Embryonic facial prominence (tissue), 1 donor: ENCODE data around the gene ECE1.
A peak's percentile ranks its signal among the peaks of the same experiment; 100 is the strongest.

Experiments used
- DNase-seq: peaks from one replicate; pipeline ENCODE4 v3.0.0-alpha.2; 2016; ENCODE audit errors: extremely low spot score

ECE1 gene

DNA sequence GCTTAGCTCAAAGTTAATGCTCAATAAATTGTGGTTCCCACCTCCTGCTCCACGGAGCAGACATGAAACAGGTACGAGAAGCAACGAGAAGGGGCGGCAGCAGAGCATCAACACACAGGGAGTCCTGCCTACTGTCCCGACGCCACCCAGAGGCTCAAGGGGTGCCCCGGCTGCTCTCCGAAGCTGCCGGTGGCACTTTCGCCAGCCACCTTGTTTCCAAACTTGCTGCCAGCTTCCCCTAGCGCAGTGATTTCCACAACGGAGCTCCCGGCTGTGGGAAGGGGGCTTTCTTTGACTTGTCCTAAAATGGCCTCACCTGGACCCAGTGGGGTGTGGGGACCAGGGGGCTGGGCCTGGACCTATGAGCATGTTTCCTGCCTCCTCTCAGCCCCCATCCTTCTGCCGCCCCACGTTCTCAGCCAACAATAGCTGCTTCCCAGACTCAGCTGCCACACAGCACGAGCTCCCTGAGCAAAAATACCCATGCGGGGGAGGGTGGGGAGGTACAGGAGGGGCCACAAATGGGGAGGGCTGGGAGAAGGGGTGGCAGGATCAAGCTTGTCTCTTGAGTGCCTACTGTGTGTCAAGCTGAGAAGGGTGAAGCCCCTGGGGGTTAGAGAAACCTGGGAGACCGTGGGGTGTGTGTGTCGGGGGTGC, 35.6 kb upstream of the ECE1 start:
- DNase-seq, result no peak

DNA sequence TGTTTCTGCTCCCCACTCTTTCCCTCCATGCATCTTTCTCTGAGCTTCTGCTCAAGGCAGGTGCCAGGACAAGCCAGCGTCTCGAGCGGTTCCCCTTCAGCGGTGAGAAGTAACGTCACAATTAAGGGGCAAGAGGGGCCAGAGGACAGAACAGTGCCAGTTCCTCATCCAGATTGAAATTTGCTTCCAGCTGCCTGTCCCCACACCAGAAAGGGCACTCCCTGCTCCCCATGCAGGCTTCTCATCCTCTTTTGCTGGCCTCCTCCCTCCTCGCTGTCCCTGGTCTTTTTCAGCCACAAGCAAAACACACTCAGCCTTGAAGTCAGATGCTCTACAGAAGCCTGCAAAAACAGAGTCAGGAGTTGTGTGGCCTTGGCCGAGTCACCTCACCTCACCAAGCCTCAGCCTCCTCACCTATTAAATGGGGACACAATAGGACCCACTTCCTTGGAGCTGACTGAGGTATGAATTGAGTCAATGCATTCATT, 35.0 kb upstream of the ECE1 start:
- DNase-seq, result no peak

GRCh38 chr1:21324368-21325141, 34.3 kb upstream of the ECE1 start:
- DNase-seq, result no peak

DNA sequence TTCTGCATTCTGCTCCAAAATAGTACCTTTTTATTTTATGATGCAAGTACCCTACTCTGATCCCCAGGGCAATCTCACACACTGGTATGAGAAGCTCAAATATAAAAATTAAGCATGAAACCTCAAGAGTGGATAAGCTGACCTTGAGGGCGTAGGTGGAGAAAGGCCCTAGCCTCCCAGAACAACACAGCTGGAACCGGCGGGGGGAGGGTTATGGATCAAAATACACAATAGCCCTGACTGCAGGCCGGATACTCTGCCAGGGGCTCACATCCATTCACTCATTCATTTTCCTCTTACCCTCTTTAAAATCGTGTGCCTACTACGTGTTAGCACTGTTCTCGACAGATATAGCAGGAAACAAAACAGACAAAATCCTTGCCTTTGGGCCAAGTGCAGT, 32.8 kb upstream of the ECE1 start:
- no peak for DNase-seq

DNA sequence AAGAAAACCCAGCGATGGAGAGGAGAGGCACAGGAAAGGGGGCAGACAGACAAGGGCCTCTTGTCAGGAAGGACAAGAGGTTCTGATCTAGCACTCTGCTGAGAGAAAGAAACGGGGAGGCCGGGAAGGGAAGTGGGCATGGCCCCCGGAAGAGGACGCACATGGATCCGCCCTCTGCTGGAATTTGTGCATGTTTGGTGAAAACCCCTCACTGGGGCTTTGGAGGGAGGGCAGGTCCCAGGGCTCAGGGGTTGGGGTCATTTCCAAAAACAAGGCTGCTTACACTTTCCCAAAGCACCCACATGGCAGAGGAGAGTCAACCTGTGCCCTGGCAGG, 32.4 kb upstream of the ECE1 start:
- no peak for DNase-seq

DNA sequence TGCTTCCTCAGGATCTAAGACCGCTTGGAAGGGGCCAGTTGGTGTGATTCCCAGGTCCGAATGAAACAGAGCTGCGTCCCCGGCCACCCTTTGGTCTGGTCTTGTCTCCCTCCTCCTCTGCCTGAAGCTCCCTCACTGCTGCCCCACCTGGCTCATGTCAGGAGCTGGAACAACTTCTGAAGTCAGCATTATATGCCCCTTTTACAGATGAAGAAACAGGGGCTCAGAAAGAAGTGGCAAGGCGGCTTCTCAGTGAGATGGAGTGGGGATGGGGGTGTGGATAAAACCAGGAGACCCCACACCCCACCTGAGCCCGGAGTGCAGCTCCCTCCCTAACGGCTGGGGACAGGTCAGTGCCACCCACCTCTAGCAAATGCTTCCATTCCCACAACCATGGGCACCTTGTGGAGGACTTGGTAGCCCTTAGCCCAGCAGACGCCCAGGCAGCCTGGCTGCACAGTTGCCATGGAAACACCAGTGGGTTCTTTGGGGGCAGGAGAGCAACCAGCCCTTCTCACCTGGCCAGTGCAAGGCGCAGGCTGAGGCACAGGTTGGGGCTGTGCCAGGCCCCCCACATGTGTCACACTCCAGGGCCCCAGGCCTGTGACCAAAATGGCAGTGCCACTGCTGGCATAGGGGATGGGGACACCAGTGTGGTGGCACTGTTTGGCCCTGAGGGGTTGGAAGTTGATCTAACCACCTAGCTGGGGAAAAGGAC, 31.9 kb upstream of the ECE1 start:
- DNase-seq, result no peak

DNA sequence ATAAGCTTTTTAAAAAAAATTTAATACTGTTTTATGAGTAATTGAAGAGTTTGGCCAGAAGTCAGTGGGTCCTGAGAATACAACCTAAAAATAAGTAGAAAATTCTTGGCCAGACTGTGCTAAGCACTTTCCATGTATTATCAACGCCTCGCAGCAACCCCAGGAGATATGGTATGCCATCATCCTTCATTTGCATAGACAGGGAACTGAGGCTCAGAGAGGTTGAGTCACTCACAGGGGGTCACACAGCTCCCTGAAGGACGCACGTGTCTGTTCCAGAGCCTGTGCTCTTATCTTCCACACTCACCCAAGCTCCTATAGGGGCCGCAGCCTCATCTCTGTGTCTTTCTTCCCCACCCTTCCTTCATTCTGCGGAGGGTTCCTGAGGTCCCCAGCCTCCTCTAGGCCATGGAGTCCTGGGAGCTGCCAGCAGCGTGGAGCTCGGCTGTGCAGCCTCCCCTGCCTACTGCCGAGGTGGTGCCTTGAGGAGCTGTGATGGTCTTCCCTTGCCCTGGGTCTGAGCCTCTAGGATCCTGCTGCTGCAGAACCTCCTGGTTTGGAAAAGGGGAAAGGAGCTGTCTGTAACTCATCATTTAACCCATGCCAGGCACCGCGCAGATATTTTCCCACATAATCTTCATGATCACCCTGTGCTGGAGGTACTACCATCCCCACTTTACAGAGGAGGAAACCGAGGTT, 30.3 kb upstream of the ECE1 start:
- DNase-seq, result no peak

- no peak for DNase-seq
Measured at GRCh38 chr1:21319447-21320407, 29.5 kb upstream of the ECE1 start.

GRCh38 chr1:21318714-21319159, 28.5 kb upstream of the ECE1 start:
- peak; percentile 54 for DNase-seq

DNA sequence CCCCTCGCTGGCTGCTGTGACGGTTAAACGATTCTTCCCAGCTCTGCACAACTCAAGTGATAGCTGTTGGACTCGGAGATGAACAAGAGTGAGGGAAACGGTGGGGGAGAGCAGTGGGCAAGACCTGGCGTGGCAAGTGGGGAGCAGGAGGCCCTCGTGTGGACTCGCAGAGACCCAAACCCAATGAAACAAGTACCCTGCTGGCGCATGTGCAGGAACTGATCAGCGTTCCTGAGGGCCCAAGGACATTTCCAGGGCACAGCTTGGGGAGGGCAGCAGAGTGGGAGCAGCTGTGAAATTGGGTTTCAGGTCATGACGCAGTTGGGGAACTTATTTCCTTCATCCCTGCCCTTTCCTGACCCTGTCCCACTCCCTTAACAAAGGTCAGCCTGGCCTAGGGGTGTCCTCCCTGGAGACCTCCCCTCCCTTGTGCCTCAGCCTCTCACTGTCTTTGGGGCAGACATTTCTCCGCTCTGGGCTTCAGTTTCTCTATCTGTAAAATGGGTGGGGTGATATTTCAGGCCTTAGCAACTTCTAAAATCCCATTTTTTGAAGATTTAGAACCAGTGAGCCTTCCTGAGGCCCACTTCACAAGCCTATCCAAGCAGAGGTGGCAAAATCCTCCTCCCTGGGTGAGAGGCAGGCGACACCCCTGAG, 27.9 kb upstream of the ECE1 start:
- DNase-seq, result no peak

GRCh38 chr1:21317690-21318043, 27.4 kb upstream of the ECE1 start:
- no peak for DNase-seq

DNA sequence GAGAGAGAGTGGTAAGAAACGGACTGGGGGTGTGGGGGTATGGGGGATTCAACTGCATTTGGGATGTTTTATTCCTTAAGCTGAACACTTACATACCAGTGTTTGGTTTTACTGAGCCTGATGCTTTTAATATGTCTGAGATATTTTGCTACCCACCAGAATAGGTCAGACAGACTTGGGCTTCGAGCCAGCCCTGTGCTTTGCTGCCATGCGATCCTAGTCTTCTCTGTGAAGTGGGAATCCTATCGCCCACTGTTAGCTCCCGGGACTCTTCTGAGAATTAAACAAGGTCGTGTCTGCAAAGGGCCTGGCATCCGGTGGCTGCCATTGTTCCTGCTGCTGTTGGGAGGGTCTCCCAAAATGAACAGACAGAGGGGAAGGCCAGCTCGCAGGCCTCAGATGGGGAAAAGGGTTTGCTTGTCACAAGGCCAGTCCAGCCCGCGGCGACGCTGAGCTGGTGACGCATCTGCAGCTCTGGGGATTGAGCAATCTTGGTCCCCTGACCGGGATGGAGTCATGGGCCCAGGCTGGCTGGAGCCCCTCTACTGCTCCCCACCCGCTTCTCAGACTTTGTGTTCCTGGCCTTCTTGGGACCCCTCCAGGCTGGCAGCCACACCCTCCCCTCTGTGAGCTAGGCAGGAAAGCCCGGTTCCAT, 26.9 kb upstream of the ECE1 start:
- no peak for DNase-seq

DNA sequence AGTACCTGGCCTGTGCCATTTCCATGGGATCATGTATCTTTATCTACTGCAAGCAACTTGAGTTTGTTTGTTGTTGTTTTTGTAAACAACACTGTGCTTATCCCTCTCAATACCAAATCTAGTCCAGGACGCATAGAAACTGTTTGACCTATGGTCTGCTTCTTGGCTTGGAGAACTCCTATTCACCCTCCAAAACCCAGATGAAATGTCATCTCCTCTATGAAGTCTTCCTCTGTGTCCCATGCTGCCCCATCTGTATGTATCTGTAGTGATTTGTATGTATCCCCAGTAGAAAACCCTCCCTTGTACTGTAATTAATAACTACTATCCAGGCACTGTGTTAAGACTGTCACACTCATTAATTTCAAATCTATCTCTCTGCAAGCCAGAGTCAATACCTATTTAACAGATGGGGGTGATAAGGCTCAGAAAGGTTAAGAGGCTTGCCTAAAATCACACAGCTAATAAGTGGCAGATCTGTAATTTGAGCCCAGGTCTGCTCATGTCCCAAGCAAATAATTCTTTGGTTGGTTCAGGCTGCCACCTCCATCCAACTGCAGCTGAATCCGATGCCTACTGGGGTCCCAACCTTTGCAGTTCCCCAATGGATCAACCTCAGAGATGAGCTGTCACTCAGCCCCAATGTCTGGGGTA, 24.6 kb upstream of the ECE1 start:
- no peak for DNase-seq

DNA sequence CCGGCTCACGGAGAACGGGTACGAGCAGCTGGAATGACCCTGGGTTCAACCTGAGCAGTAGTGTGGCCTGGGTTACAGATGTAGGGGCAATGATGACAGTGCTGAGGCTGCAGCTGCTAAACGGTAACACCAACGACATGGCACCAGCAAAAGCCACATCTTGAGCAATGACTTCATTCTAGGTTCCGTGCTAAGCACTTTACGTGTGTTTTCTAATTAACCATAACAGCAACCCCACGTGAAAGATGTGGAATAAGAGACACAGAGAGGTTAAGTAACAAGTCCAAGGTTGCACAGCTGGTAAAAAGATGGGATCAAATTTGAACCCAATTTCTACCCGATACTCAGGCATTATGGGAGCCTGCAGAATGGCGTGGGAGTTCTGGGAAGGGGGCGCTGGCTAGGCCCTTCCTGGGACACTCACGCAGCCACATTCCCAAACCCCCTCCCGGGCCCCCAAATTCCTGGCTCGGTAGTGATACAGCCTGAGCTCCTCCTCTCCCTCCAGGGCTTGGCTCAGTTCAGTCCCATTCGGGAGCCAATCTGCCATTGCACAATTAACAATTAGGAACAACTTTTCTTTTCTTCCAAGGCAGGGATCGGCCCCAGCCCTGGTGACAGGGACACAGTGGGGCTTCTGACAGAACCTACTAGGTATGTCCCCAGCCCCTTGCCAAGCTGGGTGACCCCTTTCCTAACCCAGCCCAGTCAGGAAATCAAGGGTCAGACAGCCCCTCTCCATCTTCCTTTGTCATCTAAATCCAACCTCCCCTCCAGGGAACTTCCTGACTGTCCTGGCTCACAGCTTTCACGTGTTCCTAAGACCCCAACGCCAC, 23.8 kb upstream of the ECE1 start:
- no peak for DNase-seq

DNA sequence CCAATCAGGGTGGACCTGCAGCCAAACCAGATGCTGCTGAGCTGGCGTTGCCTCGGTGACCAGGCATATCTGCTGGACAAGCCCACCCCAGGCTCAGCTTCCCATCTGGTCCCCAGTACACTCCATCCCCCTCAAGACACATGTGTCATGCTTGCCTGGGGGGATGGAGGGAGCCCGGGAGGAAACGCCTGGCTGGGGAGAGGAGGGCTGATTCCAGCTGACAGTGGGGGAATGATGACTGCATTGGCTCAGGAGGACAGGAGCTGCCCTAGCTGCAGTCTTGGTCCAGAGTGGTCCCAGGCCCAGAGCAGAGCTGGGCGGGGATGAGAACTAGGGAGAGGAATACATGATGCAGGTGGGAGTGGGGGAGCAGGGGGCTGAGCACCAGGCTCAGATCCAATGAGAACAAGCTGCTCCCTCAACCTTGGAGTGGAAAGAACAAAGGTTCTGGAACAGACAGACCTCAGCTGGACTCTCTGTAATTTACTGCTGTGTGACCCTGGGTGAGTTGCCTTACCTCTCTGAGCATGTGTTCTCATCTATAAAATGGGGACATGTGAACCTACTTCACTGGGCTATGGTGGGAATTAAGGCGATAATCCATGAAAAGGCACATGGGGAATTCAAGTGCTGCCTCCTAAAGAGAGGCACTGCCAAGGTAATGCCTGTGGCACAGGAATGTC, 23.1 kb upstream of the ECE1 start:
- DNase-seq, result no peak

GRCh38 chr1:21312407-21312992, 22.2 kb upstream of the ECE1 start:
- no peak for DNase-seq

- DNase-seq, result no peak
Measured at GRCh38 chr1:21311016-21311415, 20.8 kb upstream of the ECE1 start.
